Measurements from ENCODE around the gene CCNB2.

Gene CCNB2

GRCh38 chr15:59170295-59171066 lies 65.5 kb downstream of the CCNB2 start:
- no peak for DNase-seq (ENCODE audit: low read depth)
- H3K4me3 ChIP-seq (ENCODE audit: low read depth, low read length) = no peak overlapping the region
- TF ChIP-seq CTCF (conservative IDR thresholded peaks at IDR 0.05; ENCODE audit: low read depth, low read length) = no peak

GRCh38 chr15:59171067-59171397 lies 66.1 kb downstream of the CCNB2 start:
- TF ChIP-seq CTCF (conservative IDR thresholded peaks at IDR 0.05; ENCODE audit: low read depth, low read length) = no peak
- no peak for DNase-seq (ENCODE audit: low read depth)
- H3K4me3 ChIP-seq (ENCODE audit: low read depth, low read length) = no peak overlapping the region

- H3K4me3 ChIP-seq (ENCODE audit: low read depth, low read length) = no peak overlapping the region
- TF ChIP-seq CTCF (conservative IDR thresholded peaks at IDR 0.05; ENCODE audit: low read depth, low read length) = peak; percentile 30
- no peak for DNase-seq (ENCODE audit: low read depth)
These were observed 67.4 kb downstream of the CCNB2 start for GRCh38 chr15:59172289-59172901.

GRCh38 chr15:59173194-59173593 lies 68.2 kb downstream of the CCNB2 start:
- no peak for TF ChIP-seq CTCF (conservative IDR thresholded peaks at IDR 0.05; ENCODE audit: low read depth, low read length)
- no peak overlapping the region for H3K4me3 ChIP-seq (ENCODE audit: low read depth, low read length)
- DNase-seq (ENCODE audit: low read depth) = no peak

GRCh38 chr15:59174151-59174834 lies 69.3 kb downstream of the CCNB2 start:
- H3K4me3 ChIP-seq (ENCODE audit: low read depth, low read length) = no peak overlapping the region
- no peak for TF ChIP-seq CTCF (conservative IDR thresholded peaks at IDR 0.05; ENCODE audit: low read depth, low read length)
- DNase-seq (ENCODE audit: low read depth) = no peak
